Measurements from ENCODE around the gene ITIH2. TPM values are rescaled to one million over a fixed set of nuclear protein-coding genes. Genes with fewer than 3 reads are reported as not detected.
"Not testable (repeated sequence)": the region's sequence is repeated elsewhere in the genome, so short reads cannot be mapped to it uniquely, and the experiment has no call there.

ITIH2 gene, protein sequence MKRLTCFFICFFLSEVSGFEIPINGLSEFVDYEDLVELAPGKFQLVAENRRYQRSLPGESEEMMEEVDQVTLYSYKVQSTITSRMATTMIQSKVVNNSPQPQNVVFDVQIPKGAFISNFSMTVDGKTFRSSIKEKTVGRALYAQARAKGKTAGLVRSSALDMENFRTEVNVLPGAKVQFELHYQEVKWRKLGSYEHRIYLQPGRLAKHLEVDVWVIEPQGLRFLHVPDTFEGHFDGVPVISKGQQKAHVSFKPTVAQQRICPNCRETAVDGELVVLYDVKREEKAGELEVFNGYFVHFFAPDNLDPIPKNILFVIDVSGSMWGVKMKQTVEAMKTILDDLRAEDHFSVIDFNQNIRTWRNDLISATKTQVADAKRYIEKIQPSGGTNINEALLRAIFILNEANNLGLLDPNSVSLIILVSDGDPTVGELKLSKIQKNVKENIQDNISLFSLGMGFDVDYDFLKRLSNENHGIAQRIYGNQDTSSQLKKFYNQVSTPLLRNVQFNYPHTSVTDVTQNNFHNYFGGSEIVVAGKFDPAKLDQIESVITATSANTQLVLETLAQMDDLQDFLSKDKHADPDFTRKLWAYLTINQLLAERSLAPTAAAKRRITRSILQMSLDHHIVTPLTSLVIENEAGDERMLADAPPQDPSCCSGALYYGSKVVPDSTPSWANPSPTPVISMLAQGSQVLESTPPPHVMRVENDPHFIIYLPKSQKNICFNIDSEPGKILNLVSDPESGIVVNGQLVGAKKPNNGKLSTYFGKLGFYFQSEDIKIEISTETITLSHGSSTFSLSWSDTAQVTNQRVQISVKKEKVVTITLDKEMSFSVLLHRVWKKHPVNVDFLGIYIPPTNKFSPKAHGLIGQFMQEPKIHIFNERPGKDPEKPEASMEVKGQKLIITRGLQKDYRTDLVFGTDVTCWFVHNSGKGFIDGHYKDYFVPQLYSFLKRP
- total RNA-seq = not detected in 2 replicates
- long read RNA-seq = 0 reads

DNA sequence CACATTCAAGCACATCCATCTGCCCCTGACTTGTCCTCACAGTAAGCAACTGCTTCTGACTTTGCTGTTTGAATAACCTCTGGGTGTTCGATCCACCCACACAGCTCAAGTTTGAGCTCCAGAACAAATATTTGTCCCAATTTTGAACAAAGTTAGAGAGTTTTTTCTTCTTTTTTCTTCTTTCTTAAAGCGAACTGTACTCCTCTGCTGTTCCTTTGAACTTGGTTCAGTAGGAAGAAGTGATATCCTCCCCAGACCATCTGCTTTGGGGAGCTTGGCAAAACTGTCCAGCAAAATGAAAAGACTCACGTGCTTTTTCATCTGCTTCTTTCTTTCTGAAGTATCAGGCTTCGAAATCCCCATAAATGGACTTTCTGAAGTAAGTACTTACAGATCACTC, at the start of gene ITIH2:
Gene ITIH2 (plus strand): TSS at position 177 of the 400 bp plus-strand sequence. CDS start 119 bp downstream, at position 296.
- Mint-ChIP-seq H3K36me3 (ENCODE audit: low read depth) (no peaks in the 10 kb centered on the region), H3K9me3 (no peaks in the 10 kb centered on the region), H3K27me3 (ENCODE audit: low read depth) (peaks cover 27% of the 10 kb centered on the region), H3K4me1 (no peaks in the 10 kb centered on the region), H3K4me3 (no peak within 1 kb of the TSS), H3K27ac (ENCODE audit: unreplicated experiment) (no peak within 1 kb of the TSS)
- TF ChIP-seq, protein P1, sequence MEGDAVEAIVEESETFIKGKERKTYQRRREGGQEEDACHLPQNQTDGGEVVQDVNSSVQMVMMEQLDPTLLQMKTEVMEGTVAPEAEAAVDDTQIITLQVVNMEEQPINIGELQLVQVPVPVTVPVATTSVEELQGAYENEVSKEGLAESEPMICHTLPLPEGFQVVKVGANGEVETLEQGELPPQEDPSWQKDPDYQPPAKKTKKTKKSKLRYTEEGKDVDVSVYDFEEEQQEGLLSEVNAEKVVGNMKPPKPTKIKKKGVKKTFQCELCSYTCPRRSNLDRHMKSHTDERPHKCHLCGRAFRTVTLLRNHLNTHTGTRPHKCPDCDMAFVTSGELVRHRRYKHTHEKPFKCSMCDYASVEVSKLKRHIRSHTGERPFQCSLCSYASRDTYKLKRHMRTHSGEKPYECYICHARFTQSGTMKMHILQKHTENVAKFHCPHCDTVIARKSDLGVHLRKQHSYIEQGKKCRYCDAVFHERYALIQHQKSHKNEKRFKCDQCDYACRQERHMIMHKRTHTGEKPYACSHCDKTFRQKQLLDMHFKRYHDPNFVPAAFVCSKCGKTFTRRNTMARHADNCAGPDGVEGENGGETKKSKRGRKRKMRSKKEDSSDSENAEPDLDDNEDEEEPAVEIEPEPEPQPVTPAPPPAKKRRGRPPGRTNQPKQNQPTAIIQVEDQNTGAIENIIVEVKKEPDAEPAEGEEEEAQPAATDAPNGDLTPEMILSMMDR (conservative IDR thresholded peaks at IDR 0.05) = no peak
- no peak for DNase-seq (ENCODE audit: low read depth, low spot score)

DNA sequence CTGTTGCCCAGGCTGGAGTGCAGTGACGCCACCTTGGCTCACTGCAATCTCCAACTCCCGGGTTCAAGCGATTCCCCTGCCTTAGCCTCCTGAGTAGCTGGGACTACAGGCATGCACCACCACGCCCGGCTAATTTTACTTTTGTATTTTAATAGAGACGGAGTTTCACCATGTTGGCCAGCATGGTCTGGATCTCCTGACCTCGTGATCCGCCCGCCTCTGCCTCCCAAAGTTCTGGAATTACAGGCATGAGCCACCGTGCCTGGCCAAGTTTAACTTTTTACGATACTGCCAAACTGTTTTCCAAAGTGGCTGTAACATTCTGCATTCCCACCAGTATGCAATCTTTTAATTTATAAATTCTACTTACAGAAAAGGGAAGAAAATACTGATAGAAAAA, 46.0 kb upstream of the ITIH2 start:
- not testable (repeated sequence) for H3K4me1 Mint-ChIP-seq; H3K4me3 Mint-ChIP-seq; DNase-seq (ENCODE audit: low read depth, low spot score); H3K36me3 Mint-ChIP-seq (ENCODE audit: low read depth); H3K9me3 Mint-ChIP-seq; H3K27ac Mint-ChIP-seq (ENCODE audit: unreplicated experiment)
- H3K27me3 Mint-ChIP-seq (ENCODE audit: low read depth) = peaks cover 51% of the 10 kb centered on the region

DNA sequence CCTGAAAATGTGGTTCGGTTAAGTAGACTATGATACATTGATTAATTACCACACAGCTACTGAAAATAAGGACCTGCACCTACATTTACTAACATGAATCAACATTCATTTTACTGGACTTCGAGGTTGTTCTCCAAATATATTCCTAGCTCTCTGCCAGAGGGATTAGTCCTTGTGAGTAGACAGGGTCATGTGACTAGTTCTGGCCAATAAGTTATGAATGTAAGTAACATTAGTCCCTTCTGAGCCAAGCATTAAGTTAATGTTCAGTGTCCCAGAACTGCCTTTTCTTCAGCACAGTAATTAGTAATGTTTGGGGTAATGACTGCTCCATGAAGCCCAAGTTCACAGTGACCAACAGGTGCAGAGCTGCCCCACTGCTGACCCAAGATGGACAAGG, 45.6 kb upstream of the ITIH2 start:
- TF ChIP-seq, protein P1 (conservative IDR thresholded peaks at IDR 0.05) = no peak
- no peaks in the 10 kb centered on the region for H3K36me3 Mint-ChIP-seq (ENCODE audit: low read depth)
- peaks cover 54% of the 10 kb centered on the region for H3K27me3 Mint-ChIP-seq (ENCODE audit: low read depth)
- no peak for DNase-seq (ENCODE audit: low read depth, low spot score)
- H3K9me3 Mint-ChIP-seq = no peaks in the 10 kb centered on the region
- no peak overlapping the region for H3K4me3 Mint-ChIP-seq
- no peak overlapping the region for H3K27ac Mint-ChIP-seq (ENCODE audit: unreplicated experiment)
- H3K4me1 Mint-ChIP-seq = no peaks in the 10 kb centered on the region

DNA sequence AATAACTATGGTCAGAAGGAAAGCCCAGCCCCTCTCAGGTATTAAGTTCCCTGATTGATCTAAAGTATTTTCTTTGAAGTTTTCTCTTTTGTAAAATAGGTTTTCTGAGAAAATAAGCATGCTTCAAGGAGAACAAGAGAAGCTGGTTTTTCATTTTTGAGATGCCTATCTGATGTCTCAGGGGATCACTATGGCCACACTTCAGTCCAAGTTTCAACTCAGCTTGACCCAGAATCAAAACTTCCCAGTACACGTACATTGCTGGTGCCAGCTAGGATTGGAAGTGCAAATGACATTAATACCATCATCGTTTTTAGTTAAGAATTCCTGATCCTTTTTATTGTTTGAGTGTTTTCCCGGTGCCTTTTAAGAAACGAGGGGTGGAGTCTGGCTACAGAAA, 43.6 kb upstream of the ITIH2 start:
- H3K4me3 Mint-ChIP-seq = no peak overlapping the region
- DNase-seq (ENCODE audit: low read depth, low spot score) = no peak

DNA sequence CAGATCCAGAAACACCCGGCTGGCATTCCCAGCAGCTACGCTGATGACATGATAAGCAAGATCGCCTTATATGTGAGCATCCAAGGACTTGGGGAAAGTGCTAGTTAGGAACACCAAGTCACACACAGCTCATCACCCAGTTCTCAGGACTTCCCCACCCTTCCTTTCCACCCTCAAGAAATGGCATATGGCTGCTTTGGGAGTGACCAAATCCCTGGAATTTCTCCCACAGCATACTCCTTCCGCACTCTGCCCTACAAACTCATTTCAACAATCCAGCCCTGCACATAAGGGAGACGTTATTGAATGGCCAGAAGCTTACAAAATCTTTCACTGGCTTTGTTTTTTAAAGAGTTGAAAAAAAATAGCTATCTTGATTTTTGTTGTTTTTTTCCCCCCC, 40.6 kb upstream of the ITIH2 start:
- TF ChIP-seq, protein P1 (conservative IDR thresholded peaks at IDR 0.05) = no peak

More for the DNA sequence above, 43.6 kb upstream of the ITIH2 start:
- TF ChIP-seq, protein P1 (conservative IDR thresholded peaks at IDR 0.05) = no peak
- Mint-ChIP-seq H3K4me1 (no peaks in the 10 kb centered on the region), H3K27me3 (ENCODE audit: low read depth) (peaks cover 65% of the 10 kb centered on the region), H3K27ac (ENCODE audit: unreplicated experiment) (no peak overlapping the region), H3K9me3 (no peaks in the 10 kb centered on the region), H3K36me3 (ENCODE audit: low read depth) (no peaks in the 10 kb centered on the region)

More for the DNA sequence above, 40.6 kb upstream of the ITIH2 start:
- Mint-ChIP-seq H3K27ac (ENCODE audit: unreplicated experiment) (no peak overlapping the region), H3K36me3 (ENCODE audit: low read depth) (no peaks in the 10 kb centered on the region), H3K4me3 (no peak overlapping the region), H3K4me1 (peaks cover 14% of the 10 kb centered on the region), H3K27me3 (ENCODE audit: low read depth) (peaks cover 76% of the 10 kb centered on the region), H3K9me3 (no peaks in the 10 kb centered on the region)
- no peak for DNase-seq (ENCODE audit: low read depth, low spot score)
